ENCODE measurements around the gene OMD.

GRCh38 chr9:92373167-92373566 lies 51.1 kb downstream of the OMD start:
- TF ChIP-seq MXD1 (CRISPR knock-in tag; IDR thresholded peaks at IDR 0.05; ENCODE audit: borderline replicate concordance, poor library complexity, severe bottlenecking) (no peak), ZNF696 (CRISPR knock-in tag; conservative IDR thresholded peaks at IDR 0.05) (no peak), GTF2F1 (IDR thresholded peaks at IDR 0.05; ENCODE audit: low read depth, low read length) (no peak), CTCF (IDR thresholded peaks at IDR 0.05 in 2 of 3, conservative IDR thresholded peaks at IDR 0.05 in 1 of 3; ENCODE audit: insufficient read depth in 2 of 3, low read depth in 1 of 3, low read length in 3 of 3) (no peak)
